HTR-8/SVneo (cell line): ENCODE results near the gene SPON1.
"Not testable (repeated sequence)": the region's sequence is repeated elsewhere in the genome, so short reads cannot be mapped to it uniquely, and the experiment has no call there.

ENCODE experiments used
- DNase-seq: peaks from one replicate; pipeline ENCODE4 v3.0.0; 2011; ENCODE audit warnings: low spot score, mixed read lengths; ENCODE audit not compliant: insufficient read length
- FAIRE-seq: peaks from 2 replicates; lab custom pipeline; 2011; peaks lifted over from hg19 to GRCh38; lab: Jason Lieb, UNC

SPON1 gene

DNA sequence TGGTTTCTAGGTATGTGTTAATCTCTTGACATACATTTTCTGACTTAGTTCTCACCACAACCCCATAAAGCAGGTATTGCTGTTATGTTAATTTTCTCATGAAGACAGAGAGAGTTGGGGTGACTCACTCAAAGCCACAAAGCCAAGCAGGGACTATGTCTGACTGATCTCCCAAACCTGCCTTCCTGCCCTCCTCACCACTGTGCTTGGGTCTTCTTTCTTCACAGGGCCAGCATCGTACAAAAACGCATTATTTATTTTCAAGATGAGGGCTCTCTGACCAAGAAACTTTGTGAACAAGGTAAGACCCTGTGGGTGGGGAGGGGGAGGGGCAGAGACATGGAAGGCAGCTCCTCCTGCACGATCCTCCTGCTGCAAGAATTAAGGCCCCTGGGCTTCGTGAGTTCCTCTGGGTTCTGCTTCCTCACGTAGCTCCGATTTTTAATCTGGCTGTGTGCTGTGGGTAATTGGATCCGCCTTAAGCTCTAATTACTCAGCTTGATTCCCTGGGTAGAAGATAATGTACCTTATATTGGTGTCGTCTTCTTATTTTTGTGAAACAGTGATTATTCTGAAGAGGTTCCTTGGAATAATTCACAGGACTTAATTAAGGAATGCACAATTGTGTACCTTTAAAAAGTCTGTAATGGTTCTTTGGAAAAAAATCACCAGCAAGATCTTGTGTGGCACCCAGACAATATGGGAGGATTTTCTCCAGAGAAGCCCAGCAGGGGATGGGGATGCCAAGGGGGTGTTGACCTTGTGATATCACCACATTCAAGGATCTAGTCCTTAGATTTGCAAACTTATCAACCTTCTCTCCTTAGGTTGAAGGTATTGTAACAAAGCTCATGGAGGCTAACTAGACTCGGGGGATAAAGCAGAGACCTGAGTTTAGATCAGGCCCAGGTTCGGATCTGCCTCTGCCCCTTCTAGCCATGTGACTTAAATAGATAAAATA, 112.9 kb downstream of the SPON1 start:
- FAIRE-seq (no peak), DNase-seq (no peak)

DNA sequence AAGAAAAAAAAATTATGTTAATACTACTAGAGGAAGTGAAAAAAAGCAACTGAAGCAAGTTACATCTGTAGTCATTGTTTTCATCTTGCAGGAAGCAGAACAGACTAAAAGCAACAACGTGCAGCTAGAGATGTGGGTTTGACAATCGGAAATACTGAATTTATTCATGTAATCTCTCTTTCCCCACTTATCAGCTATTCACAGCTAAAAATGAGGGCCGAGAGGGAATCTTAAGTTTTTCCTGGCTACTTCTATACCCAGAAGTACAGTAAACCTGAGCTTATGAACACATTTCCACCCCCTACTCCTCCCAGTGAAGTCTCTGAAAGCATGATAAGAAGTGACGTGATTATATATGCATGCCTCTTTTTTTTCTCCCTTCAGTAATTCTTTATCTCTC, 116.5 kb downstream of the SPON1 start:
- no peak for DNase-seq
- FAIRE-seq, result no peak

DNA sequence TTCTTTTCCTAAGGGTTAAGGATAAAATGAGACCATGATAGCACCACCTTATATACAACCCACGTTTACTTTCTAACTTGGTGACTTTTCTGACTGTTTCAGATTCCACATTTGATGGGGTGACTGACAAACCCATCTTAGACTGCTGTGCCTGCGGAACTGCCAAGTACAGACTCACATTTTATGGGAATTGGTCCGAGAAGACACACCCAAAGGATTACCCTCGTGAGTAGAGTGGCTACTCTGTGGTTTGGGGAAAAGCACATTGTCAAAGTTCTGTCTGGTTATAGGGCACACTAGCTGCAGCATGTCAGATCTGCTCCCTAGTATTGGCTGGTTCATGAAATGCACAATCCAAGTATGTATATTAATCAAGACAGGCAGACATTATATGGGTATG, 117.3 kb downstream of the SPON1 start:
- FAIRE-seq, result no peak

DNA sequence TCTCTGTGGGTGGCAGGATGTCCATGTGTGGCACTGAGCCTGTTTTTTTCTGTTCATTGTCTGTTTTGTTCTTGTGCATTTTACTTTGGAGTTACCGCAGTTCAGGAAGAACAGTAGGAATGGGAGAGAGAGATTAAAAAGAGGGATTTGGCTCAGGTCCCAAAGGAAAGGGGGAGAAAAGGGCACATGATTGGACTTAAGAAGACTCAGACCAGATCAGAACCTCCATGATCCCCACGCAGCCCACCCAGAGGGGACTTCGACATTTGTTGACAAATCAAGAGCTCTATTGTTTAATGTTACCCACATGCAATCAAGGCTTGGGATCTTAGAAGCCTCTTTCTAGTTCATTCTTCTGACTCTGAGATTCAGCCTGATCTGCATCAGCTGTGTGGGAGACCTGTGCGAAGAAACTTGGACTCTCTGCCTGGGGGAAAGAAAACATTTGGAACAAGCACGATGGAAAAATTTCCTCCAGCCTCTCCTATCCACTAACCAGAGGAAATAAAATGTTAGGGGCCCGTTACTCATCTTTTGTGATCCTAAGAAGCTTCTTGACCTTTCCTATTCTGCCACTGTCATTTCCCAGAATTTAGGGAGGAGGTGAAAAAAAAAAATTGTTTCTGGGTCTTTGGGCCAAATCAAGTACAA, 119.2 kb downstream of the SPON1 start:
- no peak for DNase-seq
- FAIRE-seq, result no peak

More for the DNA sequence above, 117.3 kb downstream of the SPON1 start:
- no peak for DNase-seq

DNA sequence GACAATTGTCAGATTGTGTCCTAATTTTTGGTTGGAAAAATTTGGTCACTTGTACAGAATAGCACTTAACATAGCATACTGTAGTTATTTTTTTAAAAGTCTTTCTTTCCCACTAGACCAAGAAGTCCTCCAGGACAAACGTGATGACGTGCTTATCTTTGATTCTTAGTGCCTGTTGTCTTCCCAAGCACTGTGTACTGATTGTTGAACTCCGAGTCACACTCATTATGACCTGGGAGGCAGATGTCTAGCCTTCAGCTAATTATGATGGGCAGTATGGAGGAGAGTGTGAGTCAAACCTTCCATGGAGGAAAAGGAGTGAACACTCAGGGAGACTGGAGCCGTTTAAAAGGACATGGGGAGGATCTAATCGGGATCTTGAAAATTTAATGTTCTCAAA, 119.8 kb downstream of the SPON1 start:
- FAIRE-seq (no peak), DNase-seq (no peak)

DNA sequence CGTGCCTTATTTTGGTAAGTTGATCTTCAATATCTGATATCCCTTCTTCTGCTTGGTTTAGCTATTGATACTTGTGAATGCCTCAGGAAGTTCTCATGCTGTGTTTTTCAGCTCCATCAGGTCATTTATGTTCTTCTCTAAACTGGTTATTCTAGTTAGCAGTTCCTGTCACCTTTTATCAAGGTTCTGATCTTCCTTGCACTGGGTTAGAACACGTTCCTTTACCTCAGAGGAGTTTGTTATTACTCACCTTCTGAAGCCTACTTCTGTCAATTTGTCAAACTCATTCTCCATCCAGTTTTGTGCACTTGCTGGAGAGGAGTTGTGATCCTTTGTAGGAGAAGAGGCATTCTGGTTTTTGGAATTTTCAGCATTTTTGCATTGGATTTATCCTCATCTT, 126.3 kb downstream of the SPON1 start:
- not testable (repeated sequence) for DNase-seq, FAIRE-seq

DNA sequence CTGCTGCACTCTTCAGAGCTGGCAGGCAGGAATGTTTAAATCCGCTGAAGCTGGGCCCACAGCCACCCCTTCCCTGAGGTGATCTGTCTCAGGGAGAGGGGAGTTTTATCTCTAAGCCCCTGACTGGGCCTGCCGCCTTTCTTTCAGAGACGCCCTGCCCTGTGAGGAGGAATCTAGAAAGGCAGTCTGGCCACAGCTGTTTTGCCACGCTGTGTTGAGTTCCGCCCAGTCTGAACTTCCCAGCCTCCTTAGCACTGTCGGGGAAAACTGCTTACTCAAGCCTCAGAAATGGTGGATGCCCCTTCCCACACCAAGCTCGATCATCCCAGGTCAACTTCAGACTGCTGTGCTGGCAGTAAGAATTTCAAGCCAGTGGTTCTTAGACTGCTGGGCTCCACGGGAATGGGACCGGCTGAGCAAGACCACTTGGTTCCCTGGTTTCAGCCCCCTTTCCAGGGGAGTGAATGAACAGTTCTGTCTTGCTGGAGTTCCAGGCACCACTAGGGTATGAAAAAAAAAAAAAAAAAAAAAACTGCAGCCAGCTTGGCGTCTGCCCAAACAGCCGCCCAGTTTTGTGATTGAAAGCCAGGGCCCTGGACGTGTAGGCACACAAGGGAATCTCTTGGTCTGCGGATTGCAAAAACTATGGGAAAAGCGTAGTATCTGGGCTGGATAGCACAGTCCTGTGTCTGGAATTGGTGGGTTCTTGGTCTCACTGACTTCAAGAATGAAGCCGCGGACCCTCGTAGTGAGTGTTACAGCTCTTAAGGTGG, 127.4 kb downstream of the SPON1 start:
- no peak for DNase-seq
- FAIRE-seq, result no peak

DNA sequence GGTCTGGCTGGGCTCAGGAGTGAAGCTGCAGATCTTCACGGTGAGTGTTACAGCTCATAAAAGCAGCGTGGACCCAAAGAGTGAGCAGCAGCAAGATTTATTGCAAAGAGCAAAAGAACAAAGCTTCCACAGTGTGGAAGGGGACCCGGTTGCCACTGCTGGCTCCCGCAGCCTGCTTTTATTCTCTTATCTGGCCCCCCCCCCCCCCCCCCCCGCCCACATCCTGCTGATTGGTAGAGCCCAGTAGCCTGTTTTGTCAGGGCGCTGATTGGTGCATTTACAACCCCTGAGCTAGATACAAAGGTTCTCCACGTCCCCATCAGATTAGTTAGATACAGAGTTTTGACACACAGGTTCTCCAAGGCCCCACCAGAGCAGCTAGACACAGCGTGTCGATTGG, 128.1 kb downstream of the SPON1 start:
- not testable (repeated sequence) for FAIRE-seq, DNase-seq

DNA sequence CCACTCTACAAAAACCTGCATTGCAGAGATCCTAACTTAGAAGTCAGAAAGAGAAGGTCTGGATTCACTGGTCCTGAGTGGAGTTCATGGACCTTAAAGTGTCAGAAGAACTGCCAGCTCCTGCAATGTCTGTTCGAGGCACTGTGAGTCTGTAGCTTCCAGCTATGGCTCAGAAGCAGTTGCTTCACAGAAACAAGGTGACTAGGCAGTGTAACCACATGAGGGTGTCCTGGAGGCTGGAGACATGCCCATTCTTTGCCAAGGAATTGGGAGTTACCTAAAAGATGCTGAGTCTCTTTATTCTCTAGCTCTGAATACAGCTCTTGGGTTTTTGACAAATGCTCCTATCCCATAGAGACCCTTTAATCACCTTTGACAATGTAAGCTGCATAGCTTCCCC, 130.5 kb downstream of the SPON1 start:
- no peak for FAIRE-seq
- no peak for DNase-seq

DNA sequence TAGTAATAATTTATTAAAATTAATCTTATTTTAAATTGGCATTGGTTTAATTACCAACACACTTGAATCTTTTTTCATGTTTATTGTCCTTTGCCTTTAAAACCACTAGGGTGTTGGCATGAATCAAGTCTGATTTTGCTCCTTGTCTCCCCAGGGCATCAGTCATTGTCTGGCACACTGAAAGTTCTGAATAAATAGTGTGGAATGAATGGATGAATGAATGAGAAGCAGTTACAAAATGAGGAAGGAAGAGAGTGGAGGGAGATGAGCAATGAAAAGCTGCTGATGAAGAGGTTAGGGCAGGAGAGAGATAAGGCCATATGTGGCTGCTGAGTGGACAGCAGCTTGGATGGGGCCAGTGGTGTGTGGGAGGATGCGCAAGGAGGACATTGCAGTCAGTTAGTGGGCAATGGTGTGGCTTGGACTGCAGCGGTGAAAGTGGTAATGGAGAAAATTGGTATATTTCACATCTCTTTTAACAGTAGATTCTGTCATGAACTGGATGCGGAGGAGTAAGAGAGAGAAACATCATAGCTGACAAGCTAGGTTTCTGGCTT, 132.0 kb downstream of the SPON1 start:
- DNase-seq (no peak), FAIRE-seq (no peak)

DNA sequence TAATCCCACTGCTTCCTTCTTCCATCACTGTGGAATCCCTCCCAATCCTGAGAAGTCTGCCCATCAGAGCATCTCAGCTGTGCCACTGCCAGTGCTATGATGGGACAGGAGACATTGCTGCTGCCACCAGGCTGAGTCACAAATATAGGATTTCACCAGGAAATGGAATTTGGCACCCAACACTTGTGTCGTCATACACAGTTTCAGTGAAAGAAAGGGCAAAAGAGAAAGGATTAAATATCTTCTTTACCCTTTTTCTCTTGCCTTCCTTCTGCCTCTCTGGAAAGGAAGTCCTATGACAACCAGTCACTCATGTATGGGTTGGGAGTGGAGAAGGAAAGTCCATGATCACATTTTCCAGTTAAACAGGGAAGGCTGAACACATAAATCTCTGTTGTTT, 133.4 kb downstream of the SPON1 start:
- DNase-seq (no peak), FAIRE-seq (no peak)

DNA sequence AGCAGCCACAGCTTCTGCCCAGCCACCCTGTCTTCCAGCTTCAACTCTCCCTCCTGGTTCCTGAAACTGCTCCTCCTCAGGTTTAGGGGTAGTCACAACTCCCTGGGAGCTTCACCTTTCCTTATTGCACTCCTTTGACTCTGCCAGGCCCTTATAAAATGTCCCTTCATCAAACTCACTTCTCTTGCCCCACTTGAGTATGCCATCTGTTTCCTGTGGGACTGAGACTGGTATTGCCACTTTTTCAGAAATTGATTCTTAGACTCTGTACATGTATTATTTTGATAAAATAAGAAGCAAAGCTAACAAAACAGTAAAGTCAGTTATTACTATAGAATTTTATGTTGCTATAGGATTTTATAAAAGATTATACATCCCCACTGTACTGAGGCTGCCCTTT, 134.1 kb downstream of the SPON1 start:
- DNase-seq, result no peak
- FAIRE-seq, result no peak

DNA sequence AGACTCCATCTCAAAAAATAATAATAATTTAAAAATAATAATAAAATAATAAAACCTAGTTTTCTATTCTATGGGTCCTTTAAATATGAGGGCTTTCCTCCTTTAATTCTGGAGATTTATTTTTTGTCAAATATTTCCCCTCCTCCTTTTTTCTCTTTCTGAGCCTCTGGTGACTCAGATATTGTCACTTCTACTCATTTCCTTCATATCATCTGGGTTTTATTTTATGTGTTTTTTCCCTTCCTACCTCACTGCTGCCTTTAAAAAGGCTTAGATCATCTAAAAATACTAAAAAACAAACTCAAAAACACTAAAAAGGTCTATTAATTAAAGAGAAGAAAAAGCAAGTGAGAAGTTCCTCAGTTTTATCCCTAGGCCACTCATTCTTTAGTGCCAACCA, 138.9 kb downstream of the SPON1 start:
- FAIRE-seq (no peak), DNase-seq (no peak)

DNA sequence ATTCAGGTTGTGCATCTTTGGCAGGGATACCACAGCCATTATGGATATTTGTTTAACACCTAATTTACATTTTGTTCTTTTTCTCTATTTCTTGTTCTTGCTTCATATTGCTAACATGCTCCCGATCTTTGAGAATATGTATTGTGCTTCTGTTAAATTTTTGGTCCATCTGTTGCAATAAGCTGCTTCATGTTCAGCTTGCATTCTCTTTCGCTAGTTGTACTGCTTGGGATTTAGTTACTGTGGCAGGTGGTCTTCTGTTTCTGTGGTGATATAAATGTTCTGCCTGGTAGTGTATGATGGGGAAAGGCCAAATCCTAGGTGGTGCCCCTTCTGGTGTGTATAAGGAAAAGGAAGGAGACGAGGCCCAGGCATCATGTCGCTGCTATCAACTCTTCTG, 140.2 kb downstream of the SPON1 start:
- no peak for DNase-seq
- FAIRE-seq, result no peak

DNA sequence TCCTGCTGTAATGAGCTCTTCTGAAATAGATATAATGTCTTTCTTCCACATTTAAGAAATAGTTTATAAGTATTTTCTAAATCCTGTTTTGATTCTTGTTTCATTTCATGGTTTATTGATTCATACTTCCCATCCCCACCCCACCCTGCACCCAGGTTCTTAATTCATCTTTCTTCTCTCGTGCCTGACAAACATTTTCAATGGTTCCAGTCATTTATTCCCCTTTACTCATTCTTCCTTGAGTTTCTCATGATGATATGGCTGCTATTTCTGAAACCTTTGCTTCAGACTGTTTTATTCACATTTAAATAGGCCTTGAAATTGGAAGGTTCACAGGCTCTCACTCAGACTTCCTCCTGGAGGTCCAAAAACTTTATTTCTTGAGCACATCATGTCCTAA, 142.9 kb downstream of the SPON1 start:
- no peak for FAIRE-seq

DNA sequence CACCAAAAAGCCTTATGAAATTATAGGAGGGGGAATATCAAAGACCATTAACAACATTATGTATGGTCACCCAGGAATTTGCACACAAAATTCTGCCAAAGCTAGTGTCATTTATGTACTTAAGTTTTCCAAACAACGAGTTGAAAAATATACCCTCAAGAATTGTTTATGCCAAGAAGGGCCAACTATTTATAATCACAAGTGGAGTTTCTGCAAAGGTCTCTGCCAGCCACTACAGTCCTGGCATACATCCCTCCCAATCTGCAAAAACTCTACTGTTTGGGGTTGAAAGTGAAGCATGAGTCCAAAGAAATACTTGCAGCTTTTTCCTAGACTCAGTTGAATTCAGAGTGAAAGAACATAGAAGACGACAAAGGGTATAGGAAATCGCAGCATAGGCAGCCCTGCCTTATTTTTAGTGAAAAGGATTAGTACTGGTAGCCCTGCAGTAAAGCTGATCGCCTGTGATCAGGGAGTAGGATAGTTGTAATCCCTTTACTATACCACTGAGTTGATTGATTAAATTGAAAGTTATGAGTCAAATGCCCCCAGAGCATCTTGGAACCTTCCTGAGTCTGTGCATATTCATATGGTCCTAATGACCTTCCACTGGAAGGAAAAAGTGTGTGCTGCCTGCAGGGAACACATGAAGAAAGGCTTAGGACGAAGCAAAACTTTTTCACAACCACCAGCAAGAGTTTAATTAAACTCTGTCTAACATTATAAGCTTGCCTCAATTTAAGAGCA, 144.0 kb downstream of the SPON1 start:
- FAIRE-seq, result no peak

More for the DNA sequence above, 142.9 kb downstream of the SPON1 start:
- no peak for DNase-seq

DNA sequence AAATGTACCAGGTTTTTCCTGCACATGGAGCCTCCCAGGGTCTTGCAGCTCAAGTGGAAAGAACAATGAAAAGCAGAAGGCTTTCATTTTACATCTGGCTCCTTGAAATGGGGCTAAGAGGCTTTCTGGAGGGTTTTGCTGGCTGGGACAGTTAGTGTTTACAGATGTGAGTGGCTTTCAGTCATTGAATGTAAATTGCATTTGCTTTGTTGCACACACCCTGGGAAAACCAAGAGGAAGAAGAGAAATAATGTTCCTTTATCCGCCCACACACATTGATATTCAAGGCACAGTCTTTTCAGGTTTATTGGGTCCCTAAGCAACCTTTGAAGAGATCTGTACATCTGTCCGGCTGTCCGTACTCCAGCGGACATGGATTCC, 144.5 kb downstream of the SPON1 start:
- FAIRE-seq (no peak), DNase-seq (no peak)

More for the DNA sequence above, 144.0 kb downstream of the SPON1 start:
- DNase-seq, result no peak

DNA sequence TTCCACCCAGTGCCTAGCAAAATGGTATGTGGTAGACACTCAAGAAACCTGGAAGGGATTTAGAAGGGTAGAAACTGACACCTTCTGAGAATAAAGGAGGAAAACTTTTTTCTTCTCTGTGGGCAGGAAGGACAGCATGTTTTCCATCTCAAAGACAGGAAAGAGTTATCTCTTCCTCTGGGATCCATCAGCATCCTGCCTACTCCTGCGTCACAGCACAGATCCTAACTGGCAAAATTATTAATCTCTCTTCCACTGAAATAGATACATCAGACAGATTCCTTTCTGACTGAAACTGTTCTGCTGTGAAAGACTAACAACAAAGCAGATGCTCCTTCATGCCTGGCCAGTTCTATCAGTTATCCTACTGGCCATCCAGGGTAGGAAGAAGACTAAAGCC, 147.2 kb downstream of the SPON1 start:
- no peak for FAIRE-seq
- DNase-seq, result no peak

DNA sequence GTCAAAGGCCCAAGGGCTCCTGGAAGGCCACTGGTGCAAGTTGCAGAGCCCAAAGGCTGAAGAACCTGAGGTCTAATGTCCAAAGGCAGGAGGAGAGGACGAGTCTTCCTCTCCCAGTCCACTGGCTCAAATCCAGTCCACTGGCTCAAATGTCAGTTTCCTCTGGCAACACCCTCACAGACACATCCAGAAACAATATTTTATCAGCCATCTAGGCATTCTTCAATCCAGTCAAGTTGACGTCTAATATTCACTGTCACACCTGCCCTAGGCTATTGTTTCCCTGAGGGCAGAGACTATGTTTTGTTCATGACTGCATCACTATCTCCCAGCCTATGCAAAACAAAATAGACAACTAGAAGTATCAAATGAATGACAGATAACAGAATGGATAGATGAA, 148.1 kb downstream of the SPON1 start:
- DNase-seq (no peak), FAIRE-seq (no peak)

DNA sequence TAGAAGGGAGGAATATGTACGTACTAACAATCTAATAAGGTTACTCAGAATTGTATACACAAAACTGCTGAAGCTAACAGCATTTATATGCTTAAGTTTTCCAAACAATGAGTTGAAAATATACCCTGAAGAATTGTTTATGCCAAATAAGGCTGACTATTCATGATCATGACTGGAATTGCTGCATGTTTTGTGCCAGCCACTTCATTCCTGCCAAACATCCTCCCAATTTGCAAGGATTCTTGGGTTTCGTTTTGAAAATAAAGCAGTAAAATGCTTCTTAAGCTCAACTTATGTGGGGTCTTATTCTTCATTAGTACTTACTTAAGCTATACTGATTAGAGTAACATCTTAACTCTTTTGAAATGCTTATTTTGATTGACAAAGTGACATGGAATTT, 149.0 kb downstream of the SPON1 start:
- DNase-seq (no peak), FAIRE-seq (no peak)
